K562 (cell line): ENCODE data around the gene PPFIA3. TPM values are rescaled to one million over a fixed set of nuclear protein-coding genes. Genes with fewer than 3 reads are reported as not detected.

Experiments used
- EGR1 ChIP-seq: fragments of 450-650 bp; conservative IDR thresholded peaks from 2 replicates; pipeline ENCODE4 v1.6.1; 2017; ENCODE audit warnings: mild to moderate bottlenecking
- ERF ChIP-seq: fragments of 450-650 bp; formaldehyde crosslinking; IDR thresholded peaks from 2 replicates; pipeline ENCODE4 v1.4.0; 2020; ENCODE audit warnings: mild to moderate bottlenecking, mixed read lengths
- ESRRB ChIP-seq: fragments of 250-450 bp; sonication (Bioruptor Pico); IDR thresholded peaks from 2 replicates; pipeline ENCODE4 v1.5.0; 2020; ENCODE audit warnings: mild to moderate bottlenecking, moderate library complexity, borderline replicate concordance
- ETV1 ChIP-seq: fragments of 450-650 bp; conservative IDR thresholded peaks from 2 replicates; pipeline ENCODE4 v1.6.1; 2016; ENCODE audit warnings: missing genetic modification characterization, control low read depth, low read depth, missing compliant biosample characterization
- GATA2 ChIP-seq: sonication (generic); formaldehyde crosslinking; IDR thresholded peaks from 2 replicates; pipeline ENCODE4 v1.4.0; 2020; ENCODE audit warnings: mild to moderate bottlenecking, missing genetic modification reagents
- JUN ChIP-seq, 2 experiments: sonication (generic) in 1 of 2; formaldehyde crosslinking in 1 of 2; IDR thresholded peaks; 2 replicates each; pipeline versions ENCODE4 v1.6.1 to v1.8.0; 2012 to 2022; ENCODE audit warnings: borderline replicate concordance in 2 of 2, mild to moderate bottlenecking in 2 of 2, improper control_type of control experiment in 1 of 2, low read depth in 1 of 2, low read length in 1 of 2, missing genetic modification reagents in 1 of 2
- L3MBTL2 ChIP-seq: fragments of 450-650 bp; IDR thresholded peaks from 2 replicates; pipeline ENCODE4 v1.6.1; 2016; ENCODE audit warnings: mild to moderate bottlenecking, moderate library complexity
- NFE2L1 ChIP-seq: fragments of 450-650 bp; IDR thresholded peaks from 2 replicates; pipeline ENCODE4 v1.6.1; 2016; ENCODE audit warnings: missing genetic modification characterization, low read depth, mild to moderate bottlenecking, missing compliant biosample characterization, moderate library complexity, borderline replicate concordance
- POLR2B ChIP-seq: fragments of 450-650 bp; IDR thresholded peaks from 2 replicates; pipeline ENCODE4 v1.6.1; 2018; ENCODE audit warnings: low read depth; ENCODE audit not compliant: partially characterized antibody
- POLR2G ChIP-seq: fragments of 200-400 bp; formaldehyde crosslinking; IDR thresholded peaks from 2 replicates; pipeline ENCODE4 v1.6.1; 2017; ENCODE audit warnings: low read depth, mild to moderate bottlenecking, antibody characterized with exemption, low read length, moderate library complexity
- RBM17 ChIP-seq: fragments of 200-400 bp; formaldehyde crosslinking; IDR thresholded peaks from 2 replicates; pipeline ENCODE4 v1.6.1; 2017; ENCODE audit warnings: low read depth, mild to moderate bottlenecking, low read length, borderline replicate concordance
- RBM34 ChIP-seq: fragments of 200-400 bp; formaldehyde crosslinking; IDR thresholded peaks from 2 replicates; pipeline ENCODE4 v1.6.1; 2018; ENCODE audit warnings: low read length, borderline replicate concordance; ENCODE audit not compliant: insufficient read depth
- SMARCC2 ChIP-seq: fragments of 450-650 bp; IDR thresholded peaks from 2 replicates; pipeline ENCODE4 v1.6.1; 2017; ENCODE audit warnings: antibody characterized with exemption, moderate library complexity, mild to moderate bottlenecking, low read depth
- SRSF9 ChIP-seq: fragments of 200-400 bp; formaldehyde crosslinking; IDR thresholded peaks from 2 replicates; pipeline ENCODE4 v1.6.1; 2017; ENCODE audit warnings: low read depth, low read length, borderline replicate concordance
- TAF15 ChIP-seq: fragments of 200-400 bp; formaldehyde crosslinking; IDR thresholded peaks from 2 replicates; pipeline ENCODE4 v1.6.1; 2017; ENCODE audit warnings: mild to moderate bottlenecking, low read depth, low read length, moderate library complexity
- TAF7 ChIP-seq: fragments of 450-650 bp; IDR thresholded peaks from 2 replicates; pipeline ENCODE4 v1.6.1; 2016; ENCODE audit warnings: missing genetic modification characterization, missing compliant biosample characterization
- TOE1 ChIP-seq, 2 experiments: fragments of 450-650 bp in 1 of 2; sonication (generic) in 1 of 2; formaldehyde crosslinking in 1 of 2; IDR thresholded peaks; 2 replicates each; pipeline versions ENCODE4 v1.7.1 to v1.8.0; 2016 to 2022; ENCODE audit warnings: borderline replicate concordance in 2 of 2, mild to moderate bottlenecking in 2 of 2, antibody characterized with exemption in 1 of 2, inconsistent platforms in 1 of 2, low read depth in 1 of 2, missing genetic modification reagents in 1 of 2, moderate library complexity in 1 of 2
- ZC3H11A ChIP-seq: IDR thresholded peaks from 2 replicates; pipeline ENCODE4 v1.6.1; 2012; ENCODE audit warnings: low read depth, low read length, improper control_type of control experiment
- ZNF41 ChIP-seq: fragments of 250-450 bp; sonication (Bioruptor Pico); conservative IDR thresholded peaks from 2 replicates; pipeline ENCODE4 v1.4.0; 2020; ENCODE audit warnings: mild to moderate bottlenecking
- ZNF766 ChIP-seq: fragments of 200-800 bp; sonication (Bioruptor generic); conservative IDR thresholded peaks from 2 replicates; pipeline ENCODE4 v1.6.1; 2016; ENCODE audit warnings: missing genetic modification characterization, missing compliant biosample characterization
- ZSCAN32 ChIP-seq: fragments of 450-650 bp; formaldehyde crosslinking; IDR thresholded peaks from 2 replicates; pipeline ENCODE4 v1.4.0; 2020; ENCODE audit warnings: mild to moderate bottlenecking, moderate library complexity
- polyA plus RNA-seq, 8 experiments: library from polyadenylated mRNA; depleted of rRNA in 4 of 8; stranded (reverse) in 5 of 8; unstranded in 3 of 8; fragments of >200 nt; fragmentation: Nextera tagmentation in 2 of 8; fragmentation: Illumina TruSeq in 1 of 8; extraction: Ambion mirVana in 2 of 8; extraction: Trizol in 1 of 8; gene quantifications; 2 replicates each; pipeline versions ENCODE4 v1.2.1 to v1.2.3, GENCODE V29; 2011 to 2014; ENCODE audit warnings: inconsistent platforms in 1 of 8, missing spikeins in 1 of 8
- total RNA-seq, 7 experiments: library from RNA; depleted of rRNA in 6 of 7; stranded (reverse); fragments of >200 nt in 6 of 7; fragmentation: Illumina TruSeq in 2 of 7; extraction: Trizol in 2 of 7; gene quantifications; 2 replicates each; pipeline versions ENCODE4 v1.2.1 to v1.2.3, GENCODE V29; 2011 to 2021; ENCODE audit warnings: low replicate concordance in 1 of 7
- TF ChIP-seq, protein P1 (sequence below): fragments of 450-650 bp; IDR thresholded peaks from 2 replicates; pipeline ENCODE4 v1.6.1; 2018; ENCODE audit warnings: mild to moderate bottlenecking, low read depth; ENCODE audit not compliant: partially characterized antibody
- TF ChIP-seq, protein P2 (sequence below): fragments of 250-450 bp; sonication (Bioruptor Pico); IDR thresholded peaks from 2 replicates; pipeline ENCODE4 v1.5.0; 2020; ENCODE audit warnings: mild to moderate bottlenecking
- TF ChIP-seq, protein P3 (sequence below): sonication (generic); formaldehyde crosslinking; IDR thresholded peaks from 2 replicates; pipeline ENCODE4 v1.8.0; 2022; ENCODE audit warnings: missing genetic modification reagents, mild to moderate bottlenecking, moderate library complexity, borderline replicate concordance

PPFIA3 gene
- total and polyA plus RNA-seq, 9 of the 15 experiments (the other 6 are each of a cell fraction or from before 2014, with no cell fraction given), result 0.10 to 53.0 (median 17.6) TPM

- TF ChIP-seq, protein P1, sequence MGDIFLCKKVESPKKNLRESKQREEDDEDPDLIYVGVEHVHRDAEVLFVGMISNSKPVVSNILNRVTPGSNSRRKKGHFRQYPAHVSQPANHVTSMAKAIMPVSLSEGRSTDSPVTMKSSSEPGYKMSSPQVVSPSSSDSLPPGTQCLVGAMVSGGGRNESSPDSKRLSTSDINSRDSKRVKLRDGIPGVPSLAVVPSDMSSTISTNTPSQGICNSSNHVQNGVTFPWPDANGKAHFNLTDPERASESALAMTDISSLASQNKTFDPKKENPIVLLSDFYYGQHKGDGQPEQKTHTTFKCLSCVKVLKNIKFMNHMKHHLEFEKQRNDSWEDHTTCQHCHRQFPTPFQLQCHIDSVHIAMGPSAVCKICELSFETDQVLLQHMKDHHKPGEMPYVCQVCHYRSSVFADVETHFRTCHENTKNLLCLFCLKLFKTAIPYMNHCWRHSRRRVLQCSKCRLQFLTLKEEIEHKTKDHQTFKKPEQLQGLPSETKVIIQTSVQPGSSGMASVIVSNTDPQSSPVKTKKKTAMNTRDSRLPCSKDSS, result no peak
- no peak for TF ChIP-seq TAF15
- no peak for TF ChIP-seq ZNF766 (CRISPR knock-in tag)
- no peak for TF ChIP-seq ZC3H11A
- TF ChIP-seq ETV1 (tag), result no peak
- TF ChIP-seq POLR2G, result no peak
- no peak for TF ChIP-seq RBM17
- TF ChIP-seq, protein P2, sequence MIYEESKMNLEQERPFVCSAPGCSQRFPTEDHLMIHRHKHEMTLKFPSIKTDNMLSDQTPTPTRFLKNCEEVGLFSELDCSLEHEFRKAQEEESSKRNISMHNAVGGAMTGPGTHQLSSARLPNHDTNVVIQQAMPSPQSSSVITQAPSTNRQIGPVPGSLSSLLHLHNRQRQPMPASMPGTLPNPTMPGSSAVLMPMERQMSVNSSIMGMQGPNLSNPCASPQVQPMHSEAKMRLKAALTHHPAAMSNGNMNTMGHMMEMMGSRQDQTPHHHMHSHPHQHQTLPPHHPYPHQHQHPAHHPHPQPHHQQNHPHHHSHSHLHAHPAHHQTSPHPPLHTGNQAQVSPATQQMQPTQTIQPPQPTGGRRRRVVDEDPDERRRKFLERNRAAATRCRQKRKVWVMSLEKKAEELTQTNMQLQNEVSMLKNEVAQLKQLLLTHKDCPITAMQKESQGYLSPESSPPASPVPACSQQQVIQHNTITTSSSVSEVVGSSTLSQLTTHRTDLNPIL (CRISPR knock-in tag), result no peak
- no peak for TF ChIP-seq JUN (IDR thresholded peaks at IDR 0.05; ENCODE audit: borderline replicate concordance, low read depth, low read length)
- no peak for TF ChIP-seq JUN (CRISPR knock-in tag; IDR thresholded peaks at IDR 0.05; ENCODE audit: borderline replicate concordance)
- TF ChIP-seq NFE2L1, result peak; percentile 73; the same call in 1 of the 2 replicates
- no peak for TF ChIP-seq GATA2 (CRISPR knock-in tag)
- peak; percentile 51 for TF ChIP-seq POLR2B
- TF ChIP-seq TAF7 (tag), result no peak
- no peak for TF ChIP-seq ERF (CRISPR knock-in tag)
- no peak for TF ChIP-seq SRSF9
- TF ChIP-seq ESRRB, result no peak
- TF ChIP-seq ZSCAN32 (CRISPR knock-in tag), result no peak
- TF ChIP-seq, protein P3, sequence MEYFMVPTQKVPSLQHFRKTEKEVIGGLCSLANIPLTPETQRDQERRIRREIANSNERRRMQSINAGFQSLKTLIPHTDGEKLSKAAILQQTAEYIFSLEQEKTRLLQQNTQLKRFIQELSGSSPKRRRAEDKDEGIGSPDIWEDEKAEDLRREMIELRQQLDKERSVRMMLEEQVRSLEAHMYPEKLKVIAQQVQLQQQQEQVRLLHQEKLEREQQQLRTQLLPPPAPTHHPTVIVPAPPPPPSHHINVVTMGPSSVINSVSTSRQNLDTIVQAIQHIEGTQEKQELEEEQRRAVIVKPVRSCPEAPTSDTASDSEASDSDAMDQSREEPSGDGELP (CRISPR knock-in tag), result peak; percentile 15; the same call in 1 of the 2 replicates
- TF ChIP-seq TOE1 (IDR thresholded peaks at IDR 0.05; ENCODE audit: borderline replicate concordance), result no peak
- TF ChIP-seq TOE1 (CRISPR knock-in tag; IDR thresholded peaks at IDR 0.05; ENCODE audit: borderline replicate concordance, low read depth), result no peak
- 0 out of 2 replicates have a peak, but pooled peaks have one; percentile 19 for TF ChIP-seq L3MBTL2
- TF ChIP-seq EGR1, result no peak
- TF ChIP-seq ZNF41, result no peak
- TF ChIP-seq SMARCC2, result no peak
- no peak for TF ChIP-seq RBM34
Measured at GRCh38 chr19:49106648-49107135, 12.7 kb upstream of the PPFIA3 start (continued).
